ENCODE results near the gene CD177.

DNA sequence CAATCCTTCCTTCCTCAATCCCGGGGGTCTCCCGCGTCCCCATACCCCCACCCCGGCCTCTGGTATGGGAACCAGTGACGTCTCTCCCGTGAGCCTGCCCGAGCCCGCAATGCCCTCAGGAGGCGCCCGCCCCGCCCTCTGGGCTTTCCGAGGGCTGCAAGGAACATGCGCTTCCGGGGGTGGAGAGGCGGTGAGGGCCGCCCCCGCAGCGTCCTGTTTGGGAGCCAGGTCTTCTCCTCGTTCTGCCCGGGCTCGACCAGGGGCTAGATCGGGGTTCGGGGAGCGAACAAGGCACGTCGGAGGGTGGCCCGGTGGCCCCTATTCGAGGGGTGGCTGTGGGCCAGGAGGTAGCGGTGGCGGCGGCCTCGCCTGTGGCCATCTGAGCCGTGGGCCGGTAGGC is 54.6 kb downstream of the CD177 start:
- TF ChIP-seq POLR2AphosphoS5 (IDR thresholded peaks at IDR 0.05; ENCODE audit: low read depth, low read length) (no peak), POLR2A (IDR thresholded peaks at IDR 0.05; ENCODE audit: low read depth, low read length) (no peak)
